ENCODE results near the gene LNX1. TPM values are rescaled to one million over a fixed set of nuclear protein-coding genes. Genes with fewer than 3 reads are reported as not detected.

Gene LNX1
- total RNA-seq, 1 donor from 2014 or later = 11.8 TPM

DNA sequence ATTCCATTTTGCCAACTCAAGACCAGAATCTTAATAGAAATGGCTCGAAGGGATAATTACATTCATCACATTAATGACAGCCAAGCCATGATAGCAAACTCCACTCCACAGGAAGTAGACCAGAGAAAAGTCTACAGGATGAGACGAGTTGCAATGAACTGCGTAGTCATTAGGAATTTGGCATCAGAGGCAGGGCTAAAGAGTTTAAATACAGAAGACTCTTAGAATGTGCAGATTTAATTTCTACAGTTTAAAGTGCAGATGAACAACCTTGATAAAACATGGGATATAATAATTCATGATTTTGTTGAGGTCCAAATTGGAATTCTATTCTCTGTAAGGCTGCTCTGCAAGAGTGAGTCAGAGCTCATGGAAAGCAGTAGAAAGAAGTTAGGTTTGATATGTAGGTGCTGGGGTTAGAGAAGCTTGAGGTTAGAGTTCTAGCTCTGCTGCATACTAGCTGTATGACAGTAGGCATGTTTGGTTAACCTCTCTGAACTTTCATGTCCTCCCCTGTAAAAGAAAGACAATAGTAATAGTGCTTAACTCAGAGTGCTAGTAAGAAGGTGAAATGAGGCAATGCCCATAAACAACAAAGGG, 32.2 kb downstream of the LNX1 start:
- H3K36me3 ChIP-seq = no peaks in the 10 kb centered on the region
- no peak overlapping the region for H3K27ac ChIP-seq
- DNase-seq (ENCODE audit: extremely low spot score in 2 of 2) = no peak
- H3K9me3 ChIP-seq = no peaks in the 10 kb centered on the region
- H3K4me1 ChIP-seq = peaks cover 25% of the 10 kb centered on the region
- no peak overlapping the region for H3K4me3 ChIP-seq
- no peaks in the 10 kb centered on the region for H3K27me3 ChIP-seq
- intact Hi-C loops (cut with DNase I) = no loop called here
- TF ChIP-seq POLR2AphosphoS5 (IDR thresholded peaks at IDR 0.05; ENCODE audit: insufficient read depth in 1 of 2, low read depth in 1 of 2) (no peak), POLR2A (IDR thresholded peaks at IDR 0.05) (no peak)
- TF ChIP-seq, protein P1, sequence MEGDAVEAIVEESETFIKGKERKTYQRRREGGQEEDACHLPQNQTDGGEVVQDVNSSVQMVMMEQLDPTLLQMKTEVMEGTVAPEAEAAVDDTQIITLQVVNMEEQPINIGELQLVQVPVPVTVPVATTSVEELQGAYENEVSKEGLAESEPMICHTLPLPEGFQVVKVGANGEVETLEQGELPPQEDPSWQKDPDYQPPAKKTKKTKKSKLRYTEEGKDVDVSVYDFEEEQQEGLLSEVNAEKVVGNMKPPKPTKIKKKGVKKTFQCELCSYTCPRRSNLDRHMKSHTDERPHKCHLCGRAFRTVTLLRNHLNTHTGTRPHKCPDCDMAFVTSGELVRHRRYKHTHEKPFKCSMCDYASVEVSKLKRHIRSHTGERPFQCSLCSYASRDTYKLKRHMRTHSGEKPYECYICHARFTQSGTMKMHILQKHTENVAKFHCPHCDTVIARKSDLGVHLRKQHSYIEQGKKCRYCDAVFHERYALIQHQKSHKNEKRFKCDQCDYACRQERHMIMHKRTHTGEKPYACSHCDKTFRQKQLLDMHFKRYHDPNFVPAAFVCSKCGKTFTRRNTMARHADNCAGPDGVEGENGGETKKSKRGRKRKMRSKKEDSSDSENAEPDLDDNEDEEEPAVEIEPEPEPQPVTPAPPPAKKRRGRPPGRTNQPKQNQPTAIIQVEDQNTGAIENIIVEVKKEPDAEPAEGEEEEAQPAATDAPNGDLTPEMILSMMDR (IDR thresholded peaks at IDR 0.05) = no peak

DNA sequence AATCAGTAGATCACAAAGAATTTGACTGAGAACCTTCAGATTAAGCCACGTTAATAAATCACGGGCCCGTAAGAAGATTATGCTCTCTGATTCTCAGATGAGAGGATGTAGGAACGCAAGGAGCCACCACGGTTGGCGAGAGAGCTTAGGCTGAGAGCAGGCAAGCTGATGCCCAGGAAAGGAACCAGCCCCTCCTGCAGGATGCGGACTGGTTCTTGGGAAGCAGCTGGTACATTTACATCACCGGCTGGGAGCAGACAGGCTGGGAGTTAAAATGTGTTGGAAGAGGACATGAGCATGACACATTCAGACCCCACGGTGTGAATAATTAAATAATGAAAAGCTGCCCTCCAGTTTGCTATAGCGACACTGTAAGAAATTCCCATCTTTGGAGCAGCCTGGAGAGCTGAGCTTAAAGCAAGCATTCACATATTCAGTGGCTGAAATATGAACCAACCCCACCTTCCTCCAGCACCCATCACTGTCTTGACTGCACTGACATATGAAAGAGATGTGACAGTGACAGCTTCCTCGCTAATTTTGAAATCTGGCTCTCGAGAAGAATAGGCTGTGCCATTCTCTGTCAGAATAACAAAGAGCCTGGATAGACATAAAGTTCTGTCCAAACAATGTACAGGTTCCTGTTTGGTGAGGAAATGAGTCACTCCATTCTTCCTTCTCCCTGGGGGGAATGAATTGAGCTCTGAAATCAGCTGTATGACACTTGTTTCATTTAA, 33.1 kb downstream of the LNX1 start:
- H3K4me3 ChIP-seq = no peak overlapping the region
- intact Hi-C loops (cut with DNase I) = no loop called here
- peak in 1 of 2 donors; percentile 46 for TF ChIP-seq POLR2AphosphoS5 (IDR thresholded peaks at IDR 0.05; ENCODE audit: insufficient read depth in 1 of 2, low read depth in 1 of 2)
- TF ChIP-seq, protein P1 (IDR thresholded peaks at IDR 0.05) = no peak
- no peaks in the 10 kb centered on the region for H3K36me3 ChIP-seq
- peaks cover 25% of the 10 kb centered on the region for H3K4me1 ChIP-seq
- no peak for DNase-seq (ENCODE audit: extremely low spot score in 2 of 2)
- no peak overlapping the region for H3K27ac ChIP-seq
- H3K27me3 ChIP-seq = no peaks in the 10 kb centered on the region
- H3K9me3 ChIP-seq = no peaks in the 10 kb centered on the region

DNA sequence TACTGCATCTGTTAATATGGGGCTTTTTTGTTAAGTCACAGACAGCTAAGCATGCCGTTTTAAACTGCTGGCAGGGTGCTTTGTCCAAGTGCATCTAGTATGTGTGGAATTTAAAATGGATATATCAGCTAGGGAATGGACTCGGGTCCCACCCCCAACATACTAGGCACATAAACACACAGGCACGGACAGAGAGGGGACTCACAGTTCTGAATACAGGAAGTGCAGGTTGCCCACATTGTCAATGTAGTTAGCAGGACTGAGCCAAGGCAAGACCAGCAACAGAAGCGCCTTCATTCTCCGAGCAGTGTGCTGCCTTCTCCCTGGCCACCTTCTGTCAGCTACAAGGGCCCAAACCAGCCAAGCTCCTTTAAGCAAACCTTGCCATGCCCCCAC, 33.6 kb downstream of the LNX1 start:
- Histone ChIP-seq H3K27ac (no peak overlapping the region), H3K9me3 (no peaks in the 10 kb centered on the region), H3K4me3 (no peak overlapping the region), H3K36me3 (no peaks in the 10 kb centered on the region), H3K4me1 (peaks cover 25% of the 10 kb centered on the region), H3K27me3 (no peaks in the 10 kb centered on the region)
- DNase-seq (ENCODE audit: extremely low spot score in 2 of 2) = no peak
- TF ChIP-seq, protein P1 (IDR thresholded peaks at IDR 0.05) = no peak
- TF ChIP-seq POLR2AphosphoS5 (IDR thresholded peaks at IDR 0.05; ENCODE audit: insufficient read depth in 1 of 2, low read depth in 1 of 2) (no peak), POLR2A (IDR thresholded peaks at IDR 0.05) (no peak)
- intact Hi-C loops (cut with DNase I) = no loop called here

DNA sequence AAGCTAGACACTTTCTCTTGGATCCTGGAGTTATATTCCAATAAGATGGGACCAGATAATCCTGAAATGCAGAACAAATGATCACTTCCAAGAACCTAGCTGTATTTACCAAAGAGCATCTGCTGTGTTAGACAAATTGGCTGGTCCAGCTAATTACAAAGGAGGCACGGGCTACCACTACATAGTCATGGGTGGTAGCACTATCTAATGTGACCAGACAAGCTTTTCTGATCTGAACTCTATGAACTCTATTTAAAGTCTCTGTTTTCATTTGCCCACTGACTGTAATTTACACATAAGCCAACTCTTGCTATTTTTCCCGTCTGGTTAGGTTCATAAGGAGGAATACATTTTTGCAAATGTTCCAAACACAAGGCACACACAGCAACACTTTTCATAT, 34.6 kb downstream of the LNX1 start:
- Histone ChIP-seq H3K4me3 (no peak overlapping the region), H3K36me3 (no peaks in the 10 kb centered on the region), H3K9me3 (no peaks in the 10 kb centered on the region), H3K27ac (no peak overlapping the region), H3K27me3 (no peaks in the 10 kb centered on the region), H3K4me1 (peaks cover 25% of the 10 kb centered on the region)
- intact Hi-C loops (cut with DNase I) = no loop called here
- DNase-seq (ENCODE audit: extremely low spot score in 2 of 2) = no peak
- TF ChIP-seq POLR2AphosphoS5 (IDR thresholded peaks at IDR 0.05; ENCODE audit: insufficient read depth in 1 of 2, low read depth in 1 of 2) (no peak), POLR2A (IDR thresholded peaks at IDR 0.05) (no peak)
- TF ChIP-seq, protein P1 (IDR thresholded peaks at IDR 0.05) = no peak

Measured in vagina (tissue), 2 donors.